ENCODE data around the gene OTOP1. TPM values are rescaled to one million over a fixed set of nuclear protein-coding genes. Genes with fewer than 3 reads are reported as not detected.

The OTOP1 gene
- total and polyA plus RNA-seq, 10 of the 15 experiments (the other 5 are each of a cell fraction or from before 2014, with no cell fraction given): not detected

- no peaks in the 10 kb centered on the region for H3K4me1 ChIP-seq (ENCODE audit: control insufficient read depth, insufficient read depth, low read length)
- ChIA-PET SMC1A (ENCODE audit: uncharacterized antibody, unreplicated experiment) (no interaction called here), CTCF (no interaction called here), POLR2A (no interaction called here), RAD21 (ENCODE audit: unreplicated experiment) (no interaction called here)
- no peak overlapping the region for H2AFZ ChIP-seq (ENCODE audit: control insufficient read depth, low read depth, low read length)
- intact Hi-C loops (cut with micrococcal nuclease; ENCODE audit: unreplicated experiment) (no loop called here), in situ Hi-C loops (cut with MboI) (no loop called here)
- H3K27me3 ChIP-seq (replicated peaks in 1 of 2; ENCODE audit: control insufficient read depth in 2 of 2, insufficient read depth in 2 of 2, low read length in 1 of 2): no peaks in the 10 kb centered on the region
- DNase-seq (ENCODE audit: low read depth, low spot score) (no peak), ATAC-seq (no peak), FAIRE-seq (no peak)
- no peaks in the 10 kb centered on the region; a peak in 1 of 4 replicates for H3K36me3 ChIP-seq (ENCODE audit: control insufficient read depth in 2 of 2, insufficient read depth in 2 of 2, low read length in 1 of 2)
- H3K9ac ChIP-seq (ENCODE audit: control insufficient read depth, insufficient read depth, low read length): no peak overlapping the region
- H3K79me2 ChIP-seq (ENCODE audit: control insufficient read depth, insufficient read depth, low read length): no peaks in the 10 kb centered on the region
- BruUV-seq (replicated peaks): no TSS peak
- H3K4me3 ChIP-seq: no peak overlapping the region
- H3K9me3 ChIP-seq (replicated peaks; ENCODE audit: control insufficient read depth, insufficient read depth, low read length): no peaks in the 10 kb centered on the region; the same call in 2 of the 3 replicates
- TF ChIP-seq EGR1 (IDR thresholded peaks at IDR 0.05; ENCODE audit: borderline replicate concordance in 1 of 2, low read depth in 2 of 2, low read length in 2 of 2): no peak
- TF ChIP-seq ATF7 (IDR thresholded peaks at IDR 0.05; ENCODE audit: low read depth): no peak
- TF ChIP-seq TCF7 (IDR thresholded peaks at IDR 0.05; ENCODE audit: borderline replicate concordance): no peak
- TF ChIP-seq SIX5 (IDR thresholded peaks at IDR 0.05; ENCODE audit: low read depth, low read length, severe bottlenecking): no peak
- TF ChIP-seq, protein P1, sequence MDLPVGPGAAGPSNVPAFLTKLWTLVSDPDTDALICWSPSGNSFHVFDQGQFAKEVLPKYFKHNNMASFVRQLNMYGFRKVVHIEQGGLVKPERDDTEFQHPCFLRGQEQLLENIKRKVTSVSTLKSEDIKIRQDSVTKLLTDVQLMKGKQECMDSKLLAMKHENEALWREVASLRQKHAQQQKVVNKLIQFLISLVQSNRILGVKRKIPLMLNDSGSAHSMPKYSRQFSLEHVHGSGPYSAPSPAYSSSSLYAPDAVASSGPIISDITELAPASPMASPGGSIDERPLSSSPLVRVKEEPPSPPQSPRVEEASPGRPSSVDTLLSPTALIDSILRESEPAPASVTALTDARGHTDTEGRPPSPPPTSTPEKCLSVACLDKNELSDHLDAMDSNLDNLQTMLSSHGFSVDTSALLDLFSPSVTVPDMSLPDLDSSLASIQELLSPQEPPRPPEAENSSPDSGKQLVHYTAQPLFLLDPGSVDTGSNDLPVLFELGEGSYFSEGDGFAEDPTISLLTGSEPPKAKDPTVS (IDR thresholded peaks at IDR 0.05; ENCODE audit: low read depth, low read length): no peak
- TF ChIP-seq RFX5 (IDR thresholded peaks at IDR 0.05; ENCODE audit: low read depth, low read length): no peak
- TF ChIP-seq WRNIP1 (IDR thresholded peaks at IDR 0.05; ENCODE audit: borderline replicate concordance, low read depth, low read length): no peak
- no peak for TF ChIP-seq POLR2A (IDR thresholded peaks at IDR 0.05; ENCODE audit: low read depth, low read length)
- no peaks in the 10 kb centered on the region for H4K20me1 ChIP-seq (ENCODE audit: control insufficient read depth, insufficient read depth)
- no peak overlapping the region for H3K4me2 ChIP-seq (ENCODE audit: control insufficient read depth, insufficient read depth)
- no peak overlapping the region for H3K27ac ChIP-seq (ENCODE audit: control insufficient read depth, insufficient read depth)
- 98% methylated on average over 2 of the region's 2 CpGs for WGBS (ENCODE audit: insufficient coverage, insufficient replicate concordance, low lambda C conversion rate, missing lambda C conversion rate)
These were observed 6.9 kb upstream of the OTOP1 start for GRCh38 chr4:4233610-4234009.

DNA sequence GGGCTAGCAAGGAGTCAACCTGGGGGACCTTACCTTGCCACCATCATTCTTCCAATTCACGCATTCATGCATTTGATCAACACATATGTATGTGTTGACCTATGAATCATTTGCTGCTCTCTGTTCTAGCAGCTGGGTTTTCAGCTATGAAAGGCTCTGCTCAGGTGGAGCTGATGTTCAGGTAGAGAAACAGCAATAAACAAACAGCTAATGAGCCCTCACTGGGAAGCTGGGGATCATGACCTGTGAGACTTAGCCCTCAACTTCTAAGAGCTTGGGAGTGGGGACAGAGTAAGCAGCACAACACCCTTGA, 1.6 kb upstream of the OTOP1 start:
- DNase-seq (ENCODE audit: low read depth, low spot score): no peak
- no peak overlapping the region for H2AFZ ChIP-seq (ENCODE audit: control insufficient read depth, low read depth, low read length)
- ChIA-PET SMC1A (ENCODE audit: uncharacterized antibody, unreplicated experiment) (no interaction called here), CTCF (no interaction called here), POLR2A (no interaction called here), RAD21 (ENCODE audit: unreplicated experiment) (interaction anchor here (0.7 kb wide), 1 partner anchor 1742 kb away, joined by 3 read pairs; no protein-coding TSS in a partner anchor)
- no peaks in the 10 kb centered on the region; a peak in 1 of 4 replicates for H3K27me3 ChIP-seq (replicated peaks in 1 of 2; ENCODE audit: control insufficient read depth in 2 of 2, insufficient read depth in 2 of 2, low read length in 1 of 2)
- 0% methylated on average over 1 of the region's 1 CpG for WGBS (ENCODE audit: insufficient coverage, insufficient replicate concordance, low lambda C conversion rate, missing lambda C conversion rate)
- no peak overlapping the region for H3K4me3 ChIP-seq
- BruUV-seq (replicated peaks): no TSS peak
- no peak overlapping the region for H3K4me2 ChIP-seq (ENCODE audit: control insufficient read depth, insufficient read depth)
- H3K9me3 ChIP-seq (replicated peaks; ENCODE audit: control insufficient read depth, insufficient read depth, low read length): no peaks in the 10 kb centered on the region
- no peak for ATAC-seq
- H3K36me3 ChIP-seq (ENCODE audit: control insufficient read depth in 2 of 2, insufficient read depth in 2 of 2, low read length in 1 of 2): no peaks in the 10 kb centered on the region
- H4K20me1 ChIP-seq (ENCODE audit: control insufficient read depth, insufficient read depth): no peaks in the 10 kb centered on the region
- intact Hi-C loops (cut with micrococcal nuclease; ENCODE audit: unreplicated experiment): no loop called here
- in situ Hi-C loops (cut with MboI): no loop called here
- no peak for FAIRE-seq
- H3K79me2 ChIP-seq (ENCODE audit: control insufficient read depth, insufficient read depth, low read length): no peaks in the 10 kb centered on the region
- H3K27ac ChIP-seq (ENCODE audit: control insufficient read depth, insufficient read depth): no peak overlapping the region
- no peak overlapping the region for H3K9ac ChIP-seq (ENCODE audit: control insufficient read depth, insufficient read depth, low read length)
- H3K4me1 ChIP-seq (ENCODE audit: control insufficient read depth, insufficient read depth, low read length): no peaks in the 10 kb centered on the region
- no peak for TF ChIP-seq SUZ12 (IDR thresholded peaks at IDR 0.05; ENCODE audit: unreplicated experiment)
- TF ChIP-seq TCF3 (IDR thresholded peaks at IDR 0.05; ENCODE audit: borderline replicate concordance, insufficient read depth, low read depth, low read length): no peak
- no peak for TF ChIP-seq PRDM15 (CRISPR knock-in tag; IDR thresholded peaks at IDR 0.05)
- TF ChIP-seq ELK1 (IDR thresholded peaks at IDR 0.05; ENCODE audit: low read depth, low read length): no peak
- TF ChIP-seq EZH2 (IDR thresholded peaks at IDR 0.05; ENCODE audit: borderline replicate concordance, control insufficient read depth, low read depth, low read length): no peak
